ENCODE measurements around the gene LSAMP. TPM values are rescaled to one million over a fixed set of nuclear protein-coding genes. Genes with fewer than 3 reads are reported as not detected.

Gene LSAMP
- total RNA-seq, 1 experiment from 2014 or later, result 0.90 TPM

DNA sequence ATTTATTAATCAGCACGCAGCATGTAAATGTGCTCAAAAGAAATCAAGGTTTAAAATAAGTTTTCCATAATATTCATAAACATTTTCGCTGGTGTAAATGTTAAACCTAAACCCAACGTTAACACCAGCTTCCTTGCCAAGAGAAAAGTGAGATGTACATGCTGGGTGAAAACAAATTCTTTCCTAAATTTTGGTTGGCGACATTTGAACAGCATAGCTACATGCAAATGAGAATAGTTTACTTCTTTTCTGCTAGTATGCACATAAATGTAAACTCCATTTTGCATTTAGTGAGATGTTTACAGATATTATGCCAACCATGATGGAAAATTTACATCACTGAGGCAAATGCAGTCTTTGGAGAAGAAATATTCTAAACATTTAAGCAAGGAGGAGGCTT, 639.8 kb downstream of the LSAMP start:
- Histone ChIP-seq H3K4me2 (ENCODE audit: insufficient read depth, insufficient read length, low read length) (no peak overlapping the region), H2BK15ac (ENCODE audit: low read depth, low read length) (no peak overlapping the region), H3K23ac (ENCODE audit: insufficient read length, low read depth, low read length) (no peak overlapping the region), H2AFZ (ENCODE audit: low read length) (no peak overlapping the region), H3K23me2 (ENCODE audit: insufficient read length, low read depth, low read length, poor library complexity, severe bottlenecking) (no peaks in the 10 kb centered on the region), H3T11ph (ENCODE audit: low read length) (no peak overlapping the region), H3K4me1 (ENCODE audit: insufficient read depth, low read length) (peaks cover 12% of the 10 kb centered on the region), H3K79me2 (ENCODE audit: insufficient read depth, low read length) (no peaks in the 10 kb centered on the region), H2BK12ac (ENCODE audit: insufficient read length, low read depth, low read length) (no peak overlapping the region), H3K14ac (ENCODE audit: insufficient read depth, low read length) (no peak overlapping the region), H2BK120ac (ENCODE audit: low read depth, low read length, poor library complexity, severe bottlenecking) (no peak overlapping the region), H3K9me3 (ENCODE audit: control insufficient read depth, low read depth, low read length) (no peaks in the 10 kb centered on the region), H4K20me1 (ENCODE audit: control insufficient read depth, insufficient read depth, insufficient read length) (no peaks in the 10 kb centered on the region), H3K56ac (ENCODE audit: insufficient read length, low read depth, low read length) (no peak overlapping the region), H2BK20ac (ENCODE audit: low read depth, low read length, poor library complexity, severe bottlenecking) (no peak overlapping the region), H2AK5ac (ENCODE audit: insufficient read length, low read length) (no peak overlapping the region), H3K4ac (ENCODE audit: low read depth, low read length) (no peak overlapping the region), H3K18ac (ENCODE audit: insufficient read length, low read depth, low read length) (no peak overlapping the region), H4K91ac (ENCODE audit: insufficient read length, low read depth, low read length) (no peak overlapping the region), H4K8ac (replicated peaks; ENCODE audit: insufficient read length, low read depth, low read length) (no peak overlapping the region), H3K79me1 (ENCODE audit: insufficient read depth, low read depth, low read length, poor library complexity, severe bottlenecking) (no peaks in the 10 kb centered on the region), H3K27me3 (ENCODE audit: insufficient read depth, low read length) (no peaks in the 10 kb centered on the region), H2BK5ac (ENCODE audit: insufficient read length, low read length) (no peak overlapping the region), H3K9ac (ENCODE audit: extremely low read depth, insufficient read length, low read length) (no peak overlapping the region), H3K27ac (ENCODE audit: insufficient read length, low read depth, low read length) (no peak overlapping the region), H4K5ac (ENCODE audit: insufficient read length, low read depth, low read length) (no peak overlapping the region)
- H3K9me3 Mint-ChIP-seq, result peaks cover 0 to 4% of the 10 kb centered on the region in 2 experiments; a peak in 1 of 5 replicates
- no peak overlapping the region for H3K27ac Mint-ChIP-seq
- H3K4me1 Mint-ChIP-seq, result peaks cover 33 to 48% of the 10 kb centered on the region in 2 experiments
- WGBS (ENCODE audit: extremely low coverage, insufficient read length, low lambda C conversion rate), result no CpG with 5 or more reads among the region's 4 CpGs
- peaks cover 0 to 5% (median 4%) of the 10 kb centered on the region in 3 experiments; a peak in 3 of 7 replicates for H3K36me3 Mint-ChIP-seq (ENCODE audit: insufficient read depth in 1 of 3, low read depth in 3 of 3)
- TF ChIP-seq, protein P1, sequence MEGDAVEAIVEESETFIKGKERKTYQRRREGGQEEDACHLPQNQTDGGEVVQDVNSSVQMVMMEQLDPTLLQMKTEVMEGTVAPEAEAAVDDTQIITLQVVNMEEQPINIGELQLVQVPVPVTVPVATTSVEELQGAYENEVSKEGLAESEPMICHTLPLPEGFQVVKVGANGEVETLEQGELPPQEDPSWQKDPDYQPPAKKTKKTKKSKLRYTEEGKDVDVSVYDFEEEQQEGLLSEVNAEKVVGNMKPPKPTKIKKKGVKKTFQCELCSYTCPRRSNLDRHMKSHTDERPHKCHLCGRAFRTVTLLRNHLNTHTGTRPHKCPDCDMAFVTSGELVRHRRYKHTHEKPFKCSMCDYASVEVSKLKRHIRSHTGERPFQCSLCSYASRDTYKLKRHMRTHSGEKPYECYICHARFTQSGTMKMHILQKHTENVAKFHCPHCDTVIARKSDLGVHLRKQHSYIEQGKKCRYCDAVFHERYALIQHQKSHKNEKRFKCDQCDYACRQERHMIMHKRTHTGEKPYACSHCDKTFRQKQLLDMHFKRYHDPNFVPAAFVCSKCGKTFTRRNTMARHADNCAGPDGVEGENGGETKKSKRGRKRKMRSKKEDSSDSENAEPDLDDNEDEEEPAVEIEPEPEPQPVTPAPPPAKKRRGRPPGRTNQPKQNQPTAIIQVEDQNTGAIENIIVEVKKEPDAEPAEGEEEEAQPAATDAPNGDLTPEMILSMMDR (conservative IDR thresholded peaks at IDR 0.05), result no peak
- no peak overlapping the region for H3K4me3 Mint-ChIP-seq
- no peak for DNase-seq
- H3K27me3 Mint-ChIP-seq (ENCODE audit: low read depth), result no peaks in the 10 kb centered on the region
